GM19452 (cell line): ENCODE measurements around the gene IQCB1.
"Not testable (repeated sequence)": the region's sequence is repeated elsewhere in the genome, so short reads cannot be mapped to it uniquely, and the experiment has no call there.

Experiments used
- ATAC-seq: cut with Tn5 transposase; IDR thresholded peaks from one replicate; pipeline ENCODE4 v1.9.1; 2021; ENCODE audit not compliant: unreplicated experiment

IQCB1 gene

GRCh38 chr3:121834671-121835464 is at the start of gene IQCB1, which contains the start of gene EAF2:
Gene IQCB1, minus strand, starts transcription at chr3:121835060. Its CDS starts 6,100 bp downstream, at chr3:121828960.
Gene EAF2, plus strand, starts transcription at chr3:121835209. Its CDS starts 77 bp downstream, at chr3:121835286.
- ATAC-seq = peak; percentile 98

- no peak for ATAC-seq
Observed at GRCh38 chr3:121883507-121883906, 48.6 kb upstream of the IQCB1 start.

- no peak for ATAC-seq
Observed at GRCh38 chr3:121878411-121878810, 43.6 kb upstream of the IQCB1 start.

- no peak for ATAC-seq
Observed at GRCh38 chr3:121871430-121871829, 36.6 kb upstream of the IQCB1 start.

GRCh38 chr3:121870717-121871116 is 35.9 kb upstream of the IQCB1 start:
- no peak for ATAC-seq

- no peak for ATAC-seq
Observed at GRCh38 chr3:121869736-121870135, 34.9 kb upstream of the IQCB1 start.

- ATAC-seq = no peak
Observed at GRCh38 chr3:121863801-121864200, 28.9 kb upstream of the IQCB1 start.

- ATAC-seq = not testable (repeated sequence)
Observed at GRCh38 chr3:121863247-121863646, 28.4 kb upstream of the IQCB1 start.

- not testable (repeated sequence) for ATAC-seq
Observed at GRCh38 chr3:121857778-121858177, 22.9 kb upstream of the IQCB1 start.

GRCh38 chr3:121855555-121855954 is 20.7 kb upstream of the IQCB1 start:
- no peak for ATAC-seq

GRCh38 chr3:121852256-121852655 is 17.4 kb upstream of the IQCB1 start:
- no peak for ATAC-seq

- ATAC-seq = no peak
Observed at GRCh38 chr3:121844892-121845291, 10.0 kb upstream of the IQCB1 start.

- no peak for ATAC-seq
Observed at GRCh38 chr3:121839962-121840361, 5.1 kb upstream of the IQCB1 start.

- no peak for ATAC-seq
Observed at GRCh38 chr3:121836481-121836880, 1.6 kb upstream of the IQCB1 start.

GRCh38 chr3:121836064-121836463 is 1.2 kb upstream of the IQCB1 start:
- ATAC-seq = no peak

GRCh38 chr3:121835465-121835801 is 573 bp upstream of the IQCB1 start:
- peak; percentile 6 for ATAC-seq

GRCh38 chr3:121834157-121834670 is 646 bp downstream of the IQCB1 start:
- no peak for ATAC-seq

GRCh38 chr3:121822973-121823372 is 11.9 kb downstream of the IQCB1 start:
- ATAC-seq = no peak

- ATAC-seq = no peak
Observed at GRCh38 chr3:121821421-121822199, 13.2 kb downstream of the IQCB1 start.

- ATAC-seq = no peak
Observed at GRCh38 chr3:121819236-121819635, 15.6 kb downstream of the IQCB1 start.

- ATAC-seq = no peak
Observed at GRCh38 chr3:121818578-121818977, 16.3 kb downstream of the IQCB1 start.

- no peak for ATAC-seq
Observed at GRCh38 chr3:121817753-121818152, 17.1 kb downstream of the IQCB1 start.
